ENCODE data around the gene NAGLU. TPM values are rescaled to one million over a fixed set of nuclear protein-coding genes. Genes with fewer than 3 reads are reported as not detected.
A peak's percentile ranks its signal among the peaks of the same experiment; 100 is the strongest.

NAGLU gene
- 54.9 and 65.5 TPM in 2 replicates for total RNA-seq (2014; rRNA removed; shearing (Covaris generic))

DNA sequence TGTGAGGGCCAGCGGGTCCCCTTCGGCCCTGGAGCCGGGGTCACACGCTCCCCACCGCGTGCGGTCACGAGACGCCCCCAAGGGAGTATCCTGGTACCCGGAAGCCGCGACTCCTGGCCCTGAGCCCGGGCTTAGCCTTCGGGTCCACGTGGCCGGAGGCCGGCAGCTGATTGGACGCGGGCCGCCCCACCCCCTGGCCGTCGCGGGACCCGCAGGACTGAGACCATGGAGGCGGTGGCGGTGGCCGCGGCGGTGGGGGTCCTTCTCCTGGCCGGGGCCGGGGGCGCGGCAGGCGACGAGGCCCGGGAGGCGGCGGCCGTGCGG lies at the start of gene NAGLU:
NAGLU (plus strand) TSS at position 194 of the 324 bp plus-strand sequence; CDS start at position 226, 32 bp downstream.
- DNase-seq (ENCODE audit: low spot score), result peak; percentile 90

DNA sequence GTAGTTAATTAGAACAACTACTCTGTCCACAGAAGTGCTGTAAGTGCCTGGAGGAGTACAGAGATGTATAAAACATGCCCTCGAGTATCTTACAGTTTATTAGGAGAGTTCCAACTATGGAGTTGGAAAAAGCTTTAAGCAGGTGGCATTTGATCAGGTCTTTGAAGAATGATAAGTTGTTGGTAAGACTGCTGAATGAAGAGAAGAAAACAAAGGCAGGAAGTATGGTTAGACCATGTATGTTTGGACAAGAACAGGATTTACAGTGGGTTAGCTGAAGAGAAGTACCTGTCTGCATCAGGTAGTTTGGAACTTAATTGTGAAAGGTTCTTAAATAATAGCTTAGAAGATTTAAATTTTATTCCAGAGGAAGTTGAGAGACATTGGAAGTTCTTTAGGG lies 48.0 kb upstream of the NAGLU start:
- no peak for DNase-seq (ENCODE audit: low spot score)

DNA sequence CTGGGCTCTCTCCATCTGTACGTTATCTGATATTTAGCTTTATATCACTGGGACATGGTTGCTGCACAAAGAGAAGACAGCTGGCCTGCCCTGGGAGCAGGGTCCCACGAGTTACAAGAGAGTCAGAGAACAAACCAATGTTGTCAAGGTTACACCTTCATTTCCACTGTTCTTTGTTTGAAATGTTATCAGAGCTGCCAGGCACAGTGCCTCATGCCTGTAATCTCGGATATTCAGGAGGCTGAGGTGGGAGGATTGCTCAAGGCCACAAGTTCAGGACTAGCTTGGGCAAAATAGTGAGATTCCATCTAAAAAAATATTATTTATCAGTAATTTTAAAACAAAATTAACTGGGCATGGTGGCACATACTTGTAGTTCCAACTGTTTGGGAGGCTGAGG lies 42.7 kb upstream of the NAGLU start:
- DNase-seq (ENCODE audit: low spot score), result no peak

DNA sequence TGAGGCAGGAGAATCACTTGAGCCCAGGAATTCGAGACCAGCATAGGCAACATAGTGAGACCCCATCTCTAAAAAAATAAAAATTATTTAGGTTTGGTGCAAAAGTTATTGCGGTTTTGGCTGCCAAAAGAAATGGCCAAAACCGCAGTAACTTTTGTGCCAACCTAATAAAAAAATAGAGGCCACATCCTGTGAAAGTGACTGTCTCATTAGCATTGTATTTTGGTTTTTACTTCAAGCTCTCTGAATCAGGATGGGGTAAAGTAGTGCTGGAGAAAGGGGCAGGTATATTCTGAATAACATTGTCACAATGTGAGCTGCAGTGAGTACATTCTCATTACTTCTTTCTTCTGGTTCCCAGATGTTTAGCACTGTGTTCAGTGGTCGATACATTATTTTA lies 41.4 kb upstream of the NAGLU start:
- no peak for DNase-seq (ENCODE audit: low spot score)

DNA sequence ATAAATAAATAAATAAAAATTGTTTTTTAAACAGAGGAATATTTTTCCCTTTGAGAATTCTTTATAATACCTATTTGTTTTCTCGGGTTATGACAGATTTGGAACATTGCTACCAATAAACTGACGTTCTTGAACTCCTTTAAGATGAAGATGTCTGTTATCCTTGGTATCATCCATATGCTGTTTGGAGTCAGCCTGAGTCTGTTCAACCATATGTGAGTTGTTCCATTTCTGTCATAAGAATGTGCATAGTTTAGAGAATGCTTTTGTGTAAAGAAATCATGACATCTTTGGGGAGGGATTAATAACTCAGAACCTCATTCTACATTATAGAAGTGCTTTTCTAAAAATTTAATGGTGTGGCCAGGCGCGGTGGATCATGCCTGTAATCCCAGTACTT lies 37.2 kb upstream of the NAGLU start:
- DNase-seq (ENCODE audit: low spot score), result no peak

DNA sequence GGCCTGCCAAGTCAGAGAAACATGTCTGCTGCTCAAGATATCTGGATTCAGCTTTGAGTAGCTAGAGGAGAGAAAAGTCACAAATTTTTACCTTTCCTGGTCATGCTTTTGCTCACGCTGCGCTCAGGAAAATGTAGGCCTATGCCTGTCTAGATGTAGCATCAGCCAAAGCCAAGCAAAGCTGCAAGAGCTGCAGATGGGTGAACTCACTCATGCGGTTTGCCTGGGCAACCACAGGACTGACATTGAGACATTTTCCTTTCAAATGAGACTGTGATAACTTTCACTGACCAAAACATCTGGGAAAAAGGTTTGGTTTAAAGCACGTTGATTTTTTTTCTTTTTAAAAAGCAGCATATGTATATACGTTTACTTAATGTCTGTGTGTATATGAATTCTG lies 34.0 kb upstream of the NAGLU start:
- no peak for DNase-seq (ENCODE audit: low spot score)

DNA sequence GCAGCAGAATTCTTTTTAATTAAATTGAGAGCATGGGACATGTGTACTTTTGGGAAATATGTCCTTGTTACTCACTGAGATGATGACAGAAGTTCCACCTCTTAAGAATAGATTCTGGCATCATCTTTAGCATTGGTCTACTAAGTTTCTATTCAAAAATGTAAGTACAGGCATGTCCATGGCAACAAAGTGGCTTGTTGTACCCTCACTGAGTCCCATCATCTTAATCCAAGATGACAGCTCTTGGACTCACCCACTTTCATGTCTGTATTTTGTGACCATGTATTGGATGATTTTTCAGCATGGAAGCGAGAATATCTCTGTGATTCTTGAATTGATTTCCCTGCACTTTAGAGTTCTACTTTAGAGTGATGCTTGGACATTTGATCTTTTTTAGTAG lies 33.1 kb upstream of the NAGLU start:
- DNase-seq (ENCODE audit: low spot score), result no peak

DNA sequence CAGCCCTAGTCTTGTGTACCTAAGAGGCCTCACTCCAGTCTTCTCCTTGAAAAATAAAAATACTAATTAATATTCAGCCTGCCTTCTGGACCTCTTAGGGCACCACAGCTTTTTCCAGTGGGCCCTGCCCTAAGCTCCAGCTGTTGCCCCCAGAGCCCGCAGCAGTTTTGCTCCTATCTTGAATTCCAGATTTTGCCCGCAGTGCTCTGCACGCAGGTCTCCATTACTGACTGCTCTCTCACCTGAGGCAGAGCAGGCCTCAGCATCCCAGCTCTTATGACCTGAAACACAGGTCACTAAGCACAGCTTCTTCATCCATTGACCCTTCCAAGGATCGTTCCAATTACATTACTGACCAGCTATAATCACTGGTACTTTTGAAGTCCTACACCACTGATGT lies 28.4 kb upstream of the NAGLU start:
- DNase-seq (ENCODE audit: low spot score), result no peak

DNA sequence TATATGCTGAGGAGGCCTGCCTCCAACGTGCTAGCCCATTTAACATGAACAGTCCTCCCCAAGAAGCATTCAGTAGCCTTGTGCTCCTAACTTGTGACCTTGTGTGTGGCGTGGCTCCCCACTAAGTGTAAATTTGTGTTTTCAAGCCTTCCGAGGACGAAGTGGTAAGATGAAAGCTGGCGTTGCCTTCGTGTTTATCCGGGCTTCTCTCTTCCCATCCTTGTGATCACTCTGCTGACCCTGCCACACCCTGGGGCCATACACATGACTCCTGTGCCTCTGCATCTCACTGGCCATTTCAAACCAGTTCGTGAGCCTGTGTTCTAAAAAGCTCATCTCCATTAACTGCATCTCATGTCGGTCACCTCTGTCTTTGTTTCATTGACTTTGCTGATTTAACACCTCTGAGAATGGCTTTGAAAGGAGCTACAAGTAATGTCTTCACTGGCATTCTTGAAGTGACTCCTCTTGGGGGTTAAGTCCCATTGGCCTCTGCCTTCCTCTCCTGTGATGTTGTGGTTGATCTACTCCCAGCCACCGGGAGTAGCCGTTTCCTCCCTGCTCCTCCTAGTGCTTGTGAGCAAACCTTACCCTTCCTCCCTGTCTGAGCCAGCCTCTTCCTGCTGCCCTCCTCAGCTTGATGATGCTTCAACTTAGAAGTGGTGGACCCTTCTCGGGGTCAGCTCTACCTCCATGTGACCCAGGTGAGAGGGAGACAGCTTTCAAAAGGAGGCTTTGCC lies 27.4 kb upstream of the NAGLU start:
- no peak for DNase-seq (ENCODE audit: low spot score)

DNA sequence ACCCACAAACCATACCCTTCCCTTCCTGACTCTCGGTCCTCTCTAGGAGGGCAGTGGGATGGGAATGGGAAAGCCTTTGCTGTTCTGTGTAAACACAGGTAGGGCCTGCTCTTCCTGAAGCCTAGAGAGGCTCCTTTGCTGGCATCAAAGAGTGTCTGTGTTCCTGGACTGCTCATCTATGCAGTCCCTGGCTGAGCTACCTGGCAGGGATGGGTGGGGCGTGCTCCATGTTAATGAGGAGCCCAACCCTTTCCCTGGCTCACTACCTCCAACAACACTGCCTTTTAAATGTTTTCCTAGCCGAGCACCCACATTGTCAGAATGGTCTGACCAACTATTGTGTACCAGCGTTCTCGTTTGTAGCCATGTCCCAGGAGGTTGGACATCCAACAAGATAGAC lies 26.6 kb upstream of the NAGLU start:
- DNase-seq (ENCODE audit: low spot score), result no peak

DNA sequence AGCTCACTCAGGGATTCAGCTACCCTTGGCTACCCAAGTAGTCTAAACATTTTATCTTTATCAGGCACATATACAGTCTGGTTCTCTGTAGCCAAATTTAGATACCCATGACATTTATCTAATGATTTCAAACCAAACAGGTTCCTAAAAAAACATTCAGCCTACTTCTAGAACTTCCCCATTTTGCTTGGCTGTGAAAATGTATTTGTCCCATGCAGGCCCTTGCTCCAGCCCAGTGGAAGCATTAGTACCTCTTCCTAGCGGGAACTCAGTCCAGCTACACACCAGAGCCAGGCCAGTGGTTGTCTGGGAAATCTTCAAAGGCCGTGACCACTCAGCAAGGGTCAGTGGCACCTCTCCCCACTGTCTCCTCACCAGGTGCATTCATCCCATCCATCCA lies 26.2 kb upstream of the NAGLU start:
- DNase-seq (ENCODE audit: low spot score), result no peak

DNA sequence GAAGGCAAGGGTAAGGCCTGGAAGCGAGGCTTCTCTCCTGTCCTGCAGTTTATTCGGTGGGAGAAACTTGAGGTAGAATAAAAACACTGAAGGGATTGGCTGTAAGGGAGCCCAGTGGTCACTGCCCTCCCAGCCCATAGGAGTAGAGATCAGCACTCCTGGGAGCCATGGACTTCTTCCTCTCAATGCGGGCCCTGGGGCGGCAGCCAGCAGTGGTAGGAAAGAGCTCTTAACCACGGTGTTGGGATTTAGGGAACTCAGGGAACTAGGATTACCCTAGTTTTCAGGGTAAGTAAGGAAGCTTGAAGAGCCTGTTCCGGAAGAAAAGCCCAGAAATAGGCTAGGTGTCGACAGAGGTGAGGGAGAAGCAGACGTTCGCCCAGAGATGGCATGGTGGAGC lies 23.8 kb upstream of the NAGLU start:
- DNase-seq (ENCODE audit: low spot score), result no peak

DNA sequence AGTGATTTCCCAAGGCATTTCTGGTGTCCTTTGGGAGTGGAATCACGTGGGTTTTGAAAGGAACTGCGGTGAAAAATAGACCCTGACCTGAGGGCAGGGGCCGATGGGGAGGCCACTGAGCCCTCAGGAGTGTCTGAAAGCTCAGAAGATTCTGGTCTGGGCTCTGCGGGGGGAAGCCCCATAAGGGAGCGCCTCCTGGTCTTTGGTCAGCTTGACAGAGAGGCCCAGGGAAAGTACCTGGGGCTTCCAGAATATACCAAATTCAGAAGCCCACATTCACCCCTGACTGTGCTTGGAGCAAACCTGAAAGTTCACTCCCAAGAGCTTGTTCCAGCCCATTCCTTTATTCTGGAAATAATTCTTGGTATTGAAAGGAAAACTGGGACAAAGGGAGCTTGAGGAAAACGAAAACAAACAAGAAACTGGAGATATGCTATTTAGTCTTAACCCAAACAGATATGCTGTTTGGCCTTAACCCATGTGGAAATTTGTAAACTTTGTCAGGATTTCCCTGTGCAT lies 23.2 kb upstream of the NAGLU start:
- no peak for DNase-seq (ENCODE audit: low spot score)

DNA sequence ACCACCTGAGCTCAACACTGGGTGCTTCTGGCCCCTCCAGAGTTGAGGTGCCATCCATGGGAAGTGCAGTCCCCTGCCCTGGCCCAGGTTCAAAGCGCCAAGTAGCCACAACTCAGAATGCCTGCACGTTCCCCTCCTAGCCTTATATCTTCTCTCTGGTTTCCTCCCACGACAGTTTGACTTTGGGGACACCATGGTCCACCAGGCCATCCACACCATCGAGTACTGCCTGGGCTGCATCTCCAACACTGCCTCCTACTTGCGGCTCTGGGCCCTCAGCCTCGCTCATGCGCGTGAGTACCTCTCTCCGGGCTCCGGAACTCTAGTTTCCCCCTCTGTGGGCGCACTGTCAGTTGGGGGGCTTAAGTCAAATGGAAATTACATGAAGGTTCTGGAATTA lies 22.4 kb upstream of the NAGLU start:
- DNase-seq (ENCODE audit: low spot score), result no peak

DNA sequence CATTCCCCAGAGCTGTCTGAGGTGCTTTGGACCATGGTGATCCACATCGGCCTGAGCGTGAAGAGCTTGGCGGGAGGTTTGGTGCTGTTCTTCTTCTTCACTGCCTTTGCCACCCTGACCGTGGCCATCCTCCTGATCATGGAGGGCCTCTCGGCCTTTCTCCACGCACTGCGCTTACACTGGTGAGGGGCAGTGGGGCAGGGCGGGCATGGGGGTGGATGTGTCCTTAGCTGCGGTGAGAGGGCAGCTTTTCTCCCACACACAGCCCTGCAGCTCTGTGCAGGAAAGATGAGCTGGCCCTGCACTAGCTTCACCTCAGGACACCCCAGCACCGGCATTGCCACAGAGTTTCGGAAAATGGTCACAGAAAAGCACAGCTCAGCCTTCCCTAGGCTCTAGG lies 21.8 kb upstream of the NAGLU start:
- no peak for DNase-seq (ENCODE audit: low spot score)

DNA sequence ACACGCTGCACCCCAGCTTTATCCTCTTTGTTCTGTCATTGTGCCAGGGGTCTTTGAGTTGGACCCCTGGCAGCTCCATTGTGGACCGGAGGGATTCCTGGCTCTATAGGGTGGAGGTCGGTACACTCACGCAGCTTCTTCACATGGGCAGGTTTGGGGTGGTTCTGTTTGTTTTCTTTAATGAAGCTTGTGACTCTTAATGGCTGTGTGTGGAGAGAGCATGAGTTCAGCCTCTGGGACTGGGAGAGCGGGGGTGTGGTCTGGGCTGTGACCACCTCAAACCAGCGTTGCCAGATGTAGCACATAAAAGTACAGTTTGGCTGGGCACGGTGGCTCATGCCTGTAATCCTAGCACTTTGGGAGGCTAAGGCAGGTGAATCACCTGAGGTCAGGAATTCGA lies 21.2 kb upstream of the NAGLU start:
- DNase-seq (ENCODE audit: low spot score), result no peak

DNA sequence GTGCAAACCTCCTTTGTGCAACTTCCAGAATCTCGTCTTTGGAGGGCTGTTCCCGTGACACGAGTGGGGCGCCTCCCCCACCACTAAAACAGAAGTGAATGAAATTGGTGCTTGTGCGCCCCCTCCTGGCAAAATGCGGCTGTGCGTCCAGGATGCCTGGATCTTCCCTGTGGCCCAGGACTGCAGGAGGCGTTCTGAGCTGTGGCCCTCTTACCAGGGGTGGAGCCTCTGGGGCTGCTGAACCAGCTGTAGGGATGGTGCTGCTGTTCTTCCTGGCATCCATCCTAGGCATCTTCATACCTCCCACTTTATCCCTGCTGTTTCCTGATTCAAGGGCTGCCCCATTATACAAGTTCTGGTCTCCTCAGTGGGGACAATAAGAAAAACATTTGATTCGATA lies 18.5 kb upstream of the NAGLU start:
- DNase-seq (ENCODE audit: low spot score), result peak; percentile 94

DNA sequence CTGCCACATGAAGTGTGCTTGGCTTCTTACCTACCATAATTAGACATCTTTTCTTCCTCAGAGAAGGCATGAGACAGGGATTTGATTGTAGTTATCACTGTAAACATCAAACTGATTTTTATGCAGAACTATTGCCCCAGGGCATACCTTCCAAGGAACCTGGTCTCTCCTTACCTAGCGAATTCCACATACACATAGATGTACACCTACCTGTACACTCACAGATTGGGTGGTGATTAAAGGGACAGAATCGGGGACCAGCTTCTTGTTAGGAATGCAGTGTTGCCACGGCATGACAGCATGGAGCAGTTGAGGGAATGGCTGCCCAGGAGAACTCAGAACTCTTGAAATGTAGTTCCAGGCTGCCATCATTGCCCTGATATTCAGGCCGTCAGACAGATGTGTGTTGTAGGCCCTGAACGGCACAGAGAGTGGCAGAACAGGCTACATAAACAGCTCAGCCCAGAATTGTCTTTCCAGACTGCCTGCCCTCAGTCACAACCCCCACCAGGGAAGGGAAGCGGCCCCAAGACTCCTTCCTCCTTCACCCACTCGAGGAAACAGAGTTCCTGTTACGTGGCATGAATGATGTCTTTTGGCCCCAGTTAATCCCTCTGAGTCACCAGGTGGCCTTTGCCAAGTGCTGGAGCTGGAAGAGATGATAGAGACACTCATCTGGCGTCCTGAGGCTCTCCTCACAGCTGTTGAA lies 17.8 kb upstream of the NAGLU start:
- DNase-seq (ENCODE audit: low spot score), result peak; percentile 93

DNA sequence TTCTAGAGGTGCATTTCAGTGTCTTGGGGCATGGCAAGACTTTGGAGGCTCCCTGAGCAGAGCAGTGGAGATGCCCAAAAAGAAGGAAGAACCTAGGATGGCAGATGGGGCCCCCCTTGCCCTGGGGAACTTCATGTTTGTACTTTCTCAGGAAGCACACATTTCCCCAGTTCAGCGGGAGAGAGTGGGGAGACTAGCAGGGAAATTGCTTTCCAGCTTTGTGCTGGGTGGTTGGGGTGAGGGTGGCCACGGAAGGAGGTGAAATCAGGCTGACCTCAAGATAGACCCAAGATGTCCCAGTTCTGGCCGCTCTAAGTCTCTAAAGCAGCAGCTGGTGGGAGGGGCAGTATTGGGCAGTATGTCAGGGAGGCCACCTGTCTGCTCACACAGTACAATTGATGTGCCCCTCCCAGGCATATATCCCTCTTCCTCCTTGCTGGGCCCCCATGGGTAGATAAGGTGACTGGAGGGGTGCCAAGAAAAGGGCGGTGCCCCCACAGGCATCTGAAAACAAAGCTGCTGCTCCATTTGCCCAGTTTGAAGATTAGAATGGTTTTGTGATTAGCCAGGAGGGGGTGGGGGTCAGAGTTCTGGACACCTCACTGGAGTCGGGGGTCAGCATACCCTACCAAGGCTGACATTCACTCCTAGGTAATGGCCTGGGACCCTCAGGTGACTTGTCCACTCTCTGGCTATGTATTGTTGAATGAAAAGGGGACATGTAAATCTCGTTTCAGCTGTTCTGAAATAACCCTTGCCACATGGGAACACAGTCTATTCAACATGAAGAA lies 17.1 kb upstream of the NAGLU start:
- DNase-seq (ENCODE audit: low spot score), result peak; percentile 69

DNA sequence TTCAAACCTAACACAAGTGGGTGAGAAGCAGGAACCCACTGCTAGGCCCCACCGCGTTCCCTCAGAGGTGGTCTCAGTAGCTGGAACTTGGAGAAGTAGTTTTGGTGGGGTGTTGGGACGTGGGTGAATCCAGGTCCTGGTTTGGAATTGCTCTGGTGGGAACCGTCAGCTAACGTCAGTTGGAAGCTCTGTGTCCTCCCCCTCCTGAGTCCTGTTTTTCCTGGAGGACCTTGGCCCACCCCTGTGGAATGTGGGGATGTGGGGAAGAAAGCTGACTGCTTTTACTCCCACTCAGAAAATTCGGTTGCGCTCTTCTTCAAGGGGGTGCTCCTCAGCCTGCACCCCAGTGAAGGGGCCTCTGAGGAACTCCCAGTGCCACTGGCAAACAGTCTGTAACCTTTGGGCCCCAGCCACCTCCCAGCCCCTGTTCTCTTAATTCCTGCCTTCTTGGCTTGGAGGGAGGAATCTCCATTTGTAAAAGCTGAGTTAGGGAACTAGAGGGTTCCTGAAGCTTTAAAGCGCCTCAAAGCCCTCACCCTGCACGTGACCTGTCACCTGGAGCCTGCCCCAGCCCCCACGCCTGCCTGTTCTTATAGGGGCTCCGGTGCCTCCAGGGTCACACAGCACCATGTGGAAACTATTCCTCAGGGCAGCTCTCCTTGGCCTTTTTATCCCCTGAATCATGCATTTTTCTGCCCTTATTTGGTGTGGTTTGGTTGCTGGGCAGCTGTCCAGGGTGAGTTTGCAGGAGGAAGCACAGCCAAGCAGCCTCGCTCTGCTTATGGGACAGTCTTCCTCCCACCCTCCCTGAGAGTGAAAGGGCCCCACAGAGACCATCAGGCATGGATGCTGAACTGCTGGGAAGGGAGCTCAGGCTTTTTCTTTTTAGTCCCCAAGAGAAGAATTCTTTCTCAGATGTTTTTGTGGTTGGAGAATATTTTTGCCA lies 16.2 kb upstream of the NAGLU start:
- peak; percentile 77 for DNase-seq (ENCODE audit: low spot score)

DNA sequence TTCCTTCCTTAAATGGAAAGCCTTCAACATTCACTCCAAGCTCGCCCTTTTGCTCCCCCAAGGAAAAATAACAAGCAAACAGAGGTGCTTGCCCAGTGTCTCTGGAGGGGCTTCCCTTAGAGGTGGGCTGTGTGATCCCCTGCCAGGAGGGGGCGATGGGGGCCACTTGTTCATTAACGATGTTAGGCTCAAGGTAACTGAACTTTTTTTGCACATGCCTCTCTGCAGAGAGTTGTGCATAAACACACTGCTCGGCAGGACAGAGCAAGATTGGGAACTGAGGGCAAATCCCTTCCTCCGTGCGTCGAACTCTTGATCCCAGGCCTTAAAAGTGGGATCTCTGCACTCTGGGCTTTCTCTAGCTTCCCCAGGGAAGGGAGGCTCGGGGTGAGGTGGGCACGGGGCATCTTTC lies 15.5 kb upstream of the NAGLU start:
- DNase-seq (ENCODE audit: low spot score), result no peak
